ENCODE results near the gene FAM163A. TPM values are rescaled to one million over a fixed set of nuclear protein-coding genes. Genes with fewer than 3 reads are reported as not detected.
A peak's percentile ranks its signal among the peaks of the same experiment; 100 is the strongest.
"Not testable (repeated sequence)": the region's sequence is repeated elsewhere in the genome, so short reads cannot be mapped to it uniquely, and the experiment has no call there.

FAM163A gene
- under 1 TPM in 9 of 10 donors, not detected in 1; 0.05 to 0.76 (median 0.26) TPM for polyA plus RNA-seq (ENCODE audit: insufficient read length in 10 of 10)
- long read RNA-seq, donor 1: 0 reads
- long read RNA-seq, donor 2: 0 reads
- long read RNA-seq, donor 3: 0 reads
- long read RNA-seq, donor 4: 0 reads
- long read RNA-seq, donor 5: 0 reads
- long read RNA-seq, donor 6: 0 reads
- long read RNA-seq, donor 7: 0 reads
- long read RNA-seq, donor 8: 0 reads
- long read RNA-seq, donor 9: 0 reads

GRCh38 chr1:179742717-179743678 lies at the start of gene FAM163A:
TSS of gene FAM163A (plus strand) at chr1:179743291. CDS start at chr1:179813098, 69,807 bp downstream.
- DNase-seq: peak in 1 of 3 donors; percentile 56

DNA sequence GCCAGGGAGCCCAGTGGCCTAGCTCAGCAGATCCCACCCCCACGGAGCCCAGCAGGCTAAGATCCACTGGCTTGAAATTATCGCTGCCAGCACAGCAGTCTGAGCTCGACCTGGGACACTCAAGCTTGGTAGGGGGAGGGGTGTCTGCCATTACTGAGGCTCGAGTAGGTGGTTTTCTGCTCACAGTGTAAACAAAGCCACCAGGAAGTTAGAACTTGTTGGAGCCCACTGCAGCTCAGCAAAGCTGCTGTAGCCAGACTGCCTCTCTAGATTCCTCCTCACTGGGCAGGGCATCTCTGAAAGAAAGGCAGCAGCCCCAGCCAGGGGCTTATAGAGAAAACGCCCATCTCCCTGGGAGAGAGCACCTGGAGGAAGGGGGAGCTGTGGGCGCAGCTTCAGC lies 48.6 kb upstream of the FAM163A start:
- DNase-seq: not testable (repeated sequence)

DNA sequence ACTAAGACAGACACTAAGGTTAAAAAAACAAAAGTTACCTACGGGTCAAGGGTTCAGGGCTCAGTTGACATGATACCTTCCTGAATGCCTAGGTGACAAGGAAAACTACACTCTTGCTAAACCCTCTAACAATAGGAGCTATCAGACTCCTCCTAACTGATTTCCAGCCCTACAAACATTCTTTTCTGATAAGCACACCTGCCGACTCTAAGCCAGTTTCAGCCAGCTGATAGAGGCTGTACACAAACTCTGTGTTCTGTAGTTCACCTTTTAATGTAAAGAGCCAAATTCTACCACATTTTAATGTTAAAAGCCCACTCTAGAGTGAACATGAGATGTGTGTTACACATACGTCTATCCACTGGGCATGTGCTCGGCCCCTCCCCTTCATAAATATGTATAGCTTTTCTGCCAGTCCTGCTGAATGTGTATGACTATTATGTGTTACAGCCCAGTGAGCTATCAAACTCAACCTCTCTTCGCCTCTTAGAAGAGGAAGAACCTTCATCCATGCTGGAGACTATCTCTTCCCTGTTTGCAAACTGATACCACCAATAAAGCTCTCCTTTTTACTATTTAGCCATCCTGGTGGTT lies 40.0 kb upstream of the FAM163A start:
- DNase-seq: no peak

- peak; percentile 54 to 85 (median 82) for DNase-seq
Measured at GRCh38 chr1:179706339-179706941, 36.7 kb upstream of the FAM163A start.

DNA sequence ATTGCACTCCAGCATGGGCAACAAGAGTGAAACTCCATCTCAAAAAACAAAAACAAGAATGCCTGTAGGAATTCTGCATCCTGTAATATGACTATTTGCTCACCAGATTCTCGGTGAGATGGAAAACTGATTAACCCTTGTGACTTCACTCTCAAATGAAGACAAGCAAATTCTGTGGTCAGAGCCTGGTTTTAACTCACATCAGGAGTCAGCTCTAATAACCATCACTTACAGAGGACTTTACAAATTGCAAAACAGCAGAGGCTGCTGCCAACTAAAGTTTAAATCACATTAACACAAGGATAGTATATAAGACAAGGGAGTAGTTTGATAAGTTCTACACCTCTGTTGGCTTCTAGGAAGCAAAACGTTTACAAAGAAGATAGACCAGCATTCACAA lies 35.7 kb upstream of the FAM163A start:
- no peak for DNase-seq

GRCh38 chr1:179708434-179709195 lies 34.5 kb upstream of the FAM163A start:
- DNase-seq: no peak

DNA sequence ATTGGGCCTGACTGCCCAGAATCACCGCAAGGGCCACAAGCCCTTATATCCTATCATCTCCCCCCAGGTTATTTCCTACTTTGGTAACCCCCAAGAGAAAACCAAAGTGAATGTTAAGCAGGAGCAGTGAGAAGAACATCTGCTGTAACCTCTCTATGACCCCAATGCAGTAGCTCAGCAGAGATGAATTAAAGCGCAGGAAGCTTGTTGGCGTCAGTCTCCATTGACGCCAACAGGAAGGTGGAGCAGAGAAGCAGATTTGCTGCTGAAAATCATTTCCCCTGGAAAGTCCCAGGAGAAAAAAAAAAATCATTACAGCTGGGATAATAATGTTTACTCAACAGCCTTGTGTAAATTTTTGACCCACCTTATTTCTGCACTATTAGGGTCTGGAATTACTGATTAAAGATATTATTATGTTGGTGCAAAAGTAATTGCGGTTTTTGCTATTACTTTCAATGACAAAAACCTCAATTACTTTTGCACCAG lies 33.2 kb upstream of the FAM163A start:
- DNase-seq: peak; percentile 43 to 89 (median 81)

DNA sequence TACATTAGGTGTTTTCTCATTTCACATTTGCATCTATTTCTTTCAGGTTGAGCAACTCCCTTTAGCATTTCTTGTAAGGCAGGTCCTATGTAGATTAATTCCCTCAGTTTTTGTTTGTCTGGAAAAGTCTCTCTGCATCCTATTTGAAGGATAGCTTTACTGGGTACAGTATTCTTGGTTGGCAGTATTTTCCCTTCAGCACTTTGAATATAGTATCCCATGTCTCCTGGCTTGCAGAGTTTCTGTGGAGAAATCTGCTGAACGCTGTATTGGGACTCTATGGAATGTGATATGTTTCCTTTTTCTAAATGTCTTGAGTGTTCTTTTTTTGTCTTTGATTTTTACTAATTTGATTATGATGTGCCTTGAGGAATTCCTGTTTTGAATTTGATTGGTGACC lies 28.9 kb upstream of the FAM163A start:
- no peak for DNase-seq

DNA sequence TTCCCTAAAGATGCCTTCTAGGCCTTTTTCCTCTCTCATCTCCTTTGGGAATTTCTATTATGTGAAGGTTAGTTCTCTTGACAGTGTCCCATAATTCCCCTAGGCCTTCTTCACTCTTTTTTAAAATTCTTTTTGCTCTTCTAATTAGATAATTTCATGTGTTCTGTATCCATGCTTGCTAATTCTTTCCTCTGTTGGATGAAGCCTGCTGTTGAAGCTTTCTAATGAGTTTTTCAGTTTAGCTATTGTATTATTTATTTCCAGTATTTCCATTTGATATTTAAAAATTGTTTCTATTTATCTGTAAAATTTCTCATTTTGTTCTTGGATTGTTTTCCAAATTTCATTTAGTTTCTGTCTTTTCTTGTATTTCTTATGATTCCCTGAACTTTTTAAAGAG lies 28.5 kb upstream of the FAM163A start:
- no peak for DNase-seq

GRCh38 chr1:179719272-179719671 lies 23.8 kb upstream of the FAM163A start:
- DNase-seq: no peak

- DNase-seq: no peak
Measured at GRCh38 chr1:179728271-179728670, 14.8 kb upstream of the FAM163A start.

DNA sequence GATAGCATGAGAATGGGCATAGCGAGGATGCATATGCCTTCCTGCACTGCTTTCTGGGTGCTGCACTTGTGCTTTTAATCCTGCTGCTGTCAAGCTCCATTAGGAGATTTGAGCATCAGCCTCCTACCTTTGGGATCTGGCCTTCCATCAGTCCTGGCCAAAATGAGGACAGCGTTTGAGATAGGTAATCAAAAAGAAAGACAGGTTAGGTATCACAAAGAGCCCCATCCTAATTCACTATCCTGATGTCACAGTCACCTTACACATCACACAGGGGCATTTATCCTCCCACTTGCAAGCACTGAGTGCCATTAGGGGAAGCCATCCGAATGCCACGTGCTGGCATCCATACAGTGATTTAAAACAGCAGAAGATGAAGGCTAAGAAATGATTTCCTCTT lies 13.2 kb upstream of the FAM163A start:
- DNase-seq: no peak

DNA sequence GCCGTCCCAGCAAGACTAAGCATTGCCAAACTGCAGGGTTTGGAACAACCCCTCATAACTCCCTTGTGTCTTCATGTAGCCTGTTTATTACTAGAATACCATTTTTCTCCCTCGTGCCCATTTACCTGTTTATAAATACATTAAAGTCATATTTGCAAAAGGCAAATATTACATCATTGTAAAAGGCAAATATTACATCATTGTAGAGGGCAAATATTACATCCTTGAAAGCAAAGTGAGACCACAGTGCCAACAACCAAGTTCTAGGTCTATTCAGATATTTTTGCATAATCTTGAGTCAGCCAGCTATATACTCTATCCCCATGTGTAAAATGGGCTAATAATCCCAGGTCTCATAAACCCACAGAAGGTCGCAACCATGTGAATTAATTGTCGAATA lies 11.4 kb upstream of the FAM163A start:
- no peak for DNase-seq

GRCh38 chr1:179742291-179742690 lies 800 bp upstream of the FAM163A start:
- no peak for DNase-seq

GRCh38 chr1:179743679-179744400 lies 749 bp downstream of the FAM163A start:
- peak in 1 of 3 donors; percentile 61 for DNase-seq

- DNase-seq: peak in 1 of 3 donors; percentile 18
Measured at GRCh38 chr1:179744401-179745130, 1.5 kb downstream of the FAM163A start.

DNA sequence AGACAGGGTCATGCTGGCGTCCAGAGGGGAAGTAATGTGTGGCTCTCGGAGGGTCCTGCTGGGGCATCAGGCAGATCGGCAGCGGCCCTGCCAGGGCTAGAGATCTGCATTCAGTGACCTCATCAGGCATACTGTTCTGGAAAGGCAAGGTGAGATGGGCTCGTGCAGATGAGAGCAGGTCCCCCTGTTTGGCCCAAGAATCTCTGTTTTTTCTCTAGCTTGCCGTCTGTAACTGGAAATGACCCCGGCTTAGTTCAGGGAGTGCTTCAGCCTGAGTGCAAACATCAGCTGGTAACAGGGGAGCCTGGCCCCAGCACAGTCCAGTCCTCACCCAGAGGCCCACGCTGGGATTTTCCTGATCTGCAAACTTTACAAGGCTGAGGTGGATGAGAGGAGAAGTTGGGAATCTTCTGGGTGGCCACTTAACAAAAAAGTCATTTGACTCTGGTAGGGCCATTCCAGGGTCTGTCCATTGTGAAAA lies 2.1 kb downstream of the FAM163A start:
- DNase-seq: no peak

DNA sequence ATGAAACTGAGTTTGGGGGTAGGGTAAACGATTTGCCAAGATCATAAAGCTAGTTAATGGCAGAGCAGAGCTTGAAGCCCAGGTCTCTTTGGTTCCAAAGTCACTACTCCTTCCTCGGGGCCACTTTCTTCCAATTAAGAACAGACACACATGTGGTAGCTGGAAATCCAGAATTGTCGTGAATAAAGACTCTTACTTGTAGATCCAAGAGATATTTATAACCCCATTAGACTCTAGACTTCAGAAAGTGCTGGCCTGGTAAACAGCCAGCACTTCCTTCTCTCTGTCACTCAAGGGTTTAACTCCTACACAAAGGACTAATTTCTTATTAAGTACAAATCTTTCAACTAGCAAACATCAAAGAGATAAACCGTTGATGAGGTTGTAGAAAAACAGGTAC lies 2.7 kb downstream of the FAM163A start:
- DNase-seq: no peak

GRCh38 chr1:179747611-179748010 lies 4.5 kb downstream of the FAM163A start:
- DNase-seq: no peak

- DNase-seq: no peak
Measured at GRCh38 chr1:179748772-179749171, 5.7 kb downstream of the FAM163A start.
